GM18517 (cell line): ENCODE measurements around the gene RHBDF1.
"Not testable (repeated sequence)": the region's sequence is repeated elsewhere in the genome, so short reads cannot be mapped to it uniquely, and the experiment has no call there.

ENCODE experiments used
- ATAC-seq: cut with Tn5 transposase; IDR thresholded peaks from one replicate; pipeline ENCODE4 v1.9.1; 2021; ENCODE audit warnings: mild to moderate bottlenecking, moderate library complexity; ENCODE audit not compliant: unreplicated experiment

RHBDF1 gene

DNA sequence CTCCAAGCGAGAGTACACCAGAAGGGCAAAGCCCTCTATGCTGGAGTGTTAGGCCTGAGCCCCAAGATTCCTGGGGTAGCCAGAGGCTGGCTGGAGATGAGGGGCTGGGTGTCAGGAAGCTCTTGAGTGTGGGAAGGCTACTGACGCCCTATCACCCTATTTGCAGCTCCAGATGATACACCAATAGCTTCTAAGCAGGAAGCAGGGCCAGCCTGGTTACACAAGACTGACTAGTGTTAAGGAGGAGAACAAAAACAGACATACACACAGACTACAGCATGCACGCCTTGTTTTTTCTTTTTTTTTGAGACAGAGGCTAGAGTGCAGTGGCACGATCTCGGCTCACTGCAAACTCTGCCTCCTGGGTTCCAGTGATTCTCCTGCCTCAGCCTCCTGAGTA is 34.9 kb downstream of the RHBDF1 start:
- ATAC-seq = no peak

DNA sequence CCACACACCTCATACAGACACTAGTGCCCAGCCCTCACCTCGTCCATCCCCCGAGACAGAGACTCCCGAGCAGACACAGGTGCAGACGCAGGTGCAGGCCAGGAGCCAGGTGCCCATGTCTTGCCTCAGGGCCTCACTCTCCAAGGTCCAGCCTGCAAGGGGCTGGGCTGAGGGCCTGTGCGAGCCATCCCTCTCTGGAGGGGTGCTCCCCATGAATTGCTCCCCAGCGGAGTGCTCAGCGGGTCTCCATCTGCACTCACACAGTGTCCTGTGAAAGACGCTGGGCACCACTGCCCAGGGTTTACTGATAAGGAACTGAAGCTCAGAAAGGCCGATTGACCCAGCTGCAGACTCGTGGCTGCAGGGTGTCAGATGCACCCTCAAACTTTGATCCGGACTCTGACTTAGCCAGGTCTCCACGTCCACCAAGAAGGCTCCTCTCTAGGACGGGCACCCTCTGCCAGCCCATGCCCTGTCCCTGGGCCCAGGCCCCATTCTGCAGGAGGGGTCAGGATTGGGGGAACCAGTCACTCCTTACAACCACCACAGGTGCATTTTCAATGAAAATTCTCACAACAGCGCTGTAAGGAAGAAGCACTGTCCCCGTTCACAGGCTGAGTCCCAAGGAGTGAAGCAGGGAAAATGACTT is 36.0 kb downstream of the RHBDF1 start:
- no peak for ATAC-seq

DNA sequence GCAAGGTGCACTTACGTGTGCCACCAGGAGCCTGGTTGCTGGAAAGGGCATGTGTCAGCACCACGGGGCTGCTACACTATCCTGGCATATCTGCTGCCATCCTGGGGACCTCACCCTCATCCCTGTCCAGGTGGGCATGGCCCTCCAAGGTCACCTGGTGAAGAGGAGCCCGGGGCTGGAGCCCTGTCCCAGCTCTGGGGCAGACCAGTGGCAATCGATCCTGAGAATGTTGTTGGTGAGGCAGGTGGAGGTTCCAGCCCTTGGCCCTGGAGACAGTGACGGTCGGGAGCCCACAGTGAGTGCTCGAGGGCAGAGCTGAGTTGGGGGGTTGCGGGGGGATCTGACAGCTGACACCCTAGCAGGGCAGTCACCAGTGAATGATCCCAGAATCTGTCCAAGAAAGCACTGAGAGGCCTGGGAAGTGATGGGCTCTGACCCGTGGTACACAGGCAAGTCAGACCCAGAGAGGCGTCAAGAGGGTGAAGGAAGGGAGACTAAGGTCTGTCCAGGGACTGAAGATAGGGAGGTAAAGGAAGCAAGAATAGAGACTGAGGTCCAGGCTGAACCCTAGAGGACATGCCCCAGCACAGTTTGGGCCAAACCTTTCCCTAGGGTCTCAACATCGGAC is 36.6 kb downstream of the RHBDF1 start:
- no peak for ATAC-seq

DNA sequence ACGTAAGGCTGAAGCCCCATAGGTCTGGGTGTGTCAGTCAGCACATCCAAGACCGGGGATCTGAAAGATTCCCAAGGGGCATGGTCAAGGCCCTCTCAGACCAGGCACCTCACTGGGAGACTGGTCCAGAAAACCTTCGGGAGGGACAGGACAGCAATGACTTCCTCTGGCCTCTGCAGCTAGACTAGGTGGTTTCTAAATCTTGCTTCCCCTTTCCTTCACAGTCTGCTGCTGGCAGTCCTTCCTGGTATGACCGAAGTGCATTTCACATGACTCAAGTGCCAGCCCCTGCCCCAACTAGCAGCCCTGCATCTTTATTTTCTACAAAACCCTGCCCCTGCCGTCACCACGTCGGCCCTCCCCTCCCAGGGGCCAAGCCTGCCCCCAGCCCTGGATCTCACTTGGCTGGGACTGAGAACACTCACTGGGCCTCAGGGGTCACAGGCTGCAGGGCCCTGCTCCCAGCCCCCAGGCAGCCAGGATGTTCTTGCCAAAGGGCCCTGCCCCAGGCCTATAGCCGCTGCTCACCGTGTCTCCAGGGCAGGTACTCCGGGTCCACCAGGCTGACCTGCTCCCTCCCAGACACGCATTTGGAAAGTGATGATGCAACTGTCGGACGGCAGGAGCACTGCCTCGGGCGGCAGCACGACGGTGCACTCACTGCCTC is 37.3 kb downstream of the RHBDF1 start:
- no peak for ATAC-seq

DNA sequence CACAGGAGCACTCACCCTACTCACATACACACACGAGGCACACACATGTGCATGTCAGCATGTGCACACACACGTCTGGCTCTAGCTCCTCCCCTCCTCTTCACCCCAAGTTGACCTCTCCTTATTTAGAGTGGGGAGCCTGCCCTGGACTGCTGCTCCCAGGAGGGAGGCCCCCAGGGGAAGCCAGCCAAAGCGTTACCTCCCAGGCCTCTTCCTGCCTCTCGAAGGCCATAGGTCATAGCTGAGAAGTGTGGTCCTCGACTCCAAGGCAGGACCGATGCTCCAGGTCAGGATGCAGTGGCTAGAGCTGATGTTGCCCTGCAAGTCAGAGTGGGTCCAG is 37.8 kb downstream of the RHBDF1 start:
- no peak for ATAC-seq

DNA sequence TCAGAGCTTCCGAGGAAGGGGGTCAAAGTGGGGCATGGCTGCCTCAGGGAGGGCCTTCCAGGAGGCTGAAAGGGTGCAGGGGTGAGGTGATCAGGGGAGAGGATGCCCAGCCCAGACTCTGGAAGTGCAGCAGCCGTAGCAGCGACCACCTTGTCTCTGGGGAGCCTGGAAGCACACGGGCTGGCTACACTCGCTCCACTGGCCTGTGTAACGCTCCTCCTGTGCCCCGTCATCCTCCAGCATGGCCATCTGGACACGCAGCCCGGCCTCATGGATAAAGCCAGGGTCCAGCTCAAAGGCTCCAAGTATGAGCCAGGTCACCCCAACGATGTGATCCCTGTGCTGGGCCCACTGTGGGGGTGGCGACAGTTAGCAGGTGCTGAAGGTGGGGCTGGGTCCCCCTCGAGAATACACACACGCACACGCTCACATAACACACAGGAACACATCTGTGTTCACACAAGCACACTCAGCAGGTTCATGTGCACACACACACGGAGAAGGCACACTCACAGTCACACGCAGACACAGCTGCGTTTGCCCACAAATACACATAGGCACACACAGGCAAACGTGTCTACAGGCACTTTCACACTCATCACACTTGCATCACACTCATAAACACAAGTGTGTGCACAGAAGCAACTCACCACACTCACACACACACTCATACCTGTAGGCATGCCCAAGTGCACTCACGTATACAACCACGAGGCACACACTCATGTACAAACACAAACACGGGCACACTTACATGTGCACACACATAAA is 38.4 kb downstream of the RHBDF1 start:
- no peak for ATAC-seq

DNA sequence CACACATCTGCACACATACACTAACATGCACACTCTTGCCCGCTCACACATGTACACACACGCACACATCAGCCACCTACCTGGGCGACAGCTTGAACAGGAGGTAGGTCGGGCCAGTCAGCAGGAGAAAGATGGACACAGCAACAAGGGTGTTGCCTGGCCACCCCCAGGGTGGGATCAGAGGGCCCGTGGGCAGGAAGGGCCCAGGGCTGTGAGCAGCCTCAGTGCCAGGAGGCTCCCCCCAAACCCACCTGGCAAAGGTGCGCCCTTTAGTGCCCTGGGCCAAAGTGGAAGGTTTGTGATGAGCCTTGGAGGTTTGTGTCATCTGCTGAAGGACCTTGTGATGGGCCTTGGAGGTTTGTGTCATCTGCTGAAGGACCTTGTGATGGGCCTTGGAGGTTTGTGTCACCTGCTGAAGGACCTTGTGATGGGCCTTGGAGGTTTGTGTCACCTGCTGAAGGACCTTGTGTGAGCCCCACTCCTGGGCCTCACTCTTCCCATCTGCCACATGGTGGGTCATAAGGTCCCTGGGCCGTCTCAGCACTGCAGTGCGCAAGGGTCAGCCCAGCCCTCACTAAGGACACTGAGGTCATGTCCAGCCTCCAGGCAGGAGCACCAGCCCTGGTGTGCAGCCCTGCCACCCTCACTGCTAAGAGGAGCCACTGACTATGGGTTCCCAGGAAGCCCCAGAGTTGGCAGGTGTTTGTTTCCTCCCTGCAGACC is 39.1 kb downstream of the RHBDF1 start:
- not testable (repeated sequence) for ATAC-seq

DNA sequence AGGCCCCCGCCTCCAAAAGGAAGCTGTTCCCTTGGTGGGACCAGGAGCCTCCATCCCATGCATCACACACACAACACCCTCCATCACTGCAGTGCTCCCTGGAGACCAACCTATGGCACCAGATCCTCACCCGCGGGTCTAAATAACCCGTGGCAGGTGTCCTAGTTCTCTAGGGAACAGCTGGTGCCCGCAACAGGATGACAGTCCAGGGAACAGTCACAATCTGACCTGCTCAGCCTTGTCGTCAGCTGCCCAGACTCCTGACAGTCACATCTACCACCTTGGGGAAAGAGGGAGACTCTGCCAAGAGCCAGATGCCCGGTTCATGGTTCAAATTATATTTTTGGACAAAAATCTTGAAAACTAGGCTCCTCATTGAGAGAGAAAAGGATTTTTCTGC is 41.8 kb downstream of the RHBDF1 start:
- not testable (repeated sequence) for ATAC-seq

DNA sequence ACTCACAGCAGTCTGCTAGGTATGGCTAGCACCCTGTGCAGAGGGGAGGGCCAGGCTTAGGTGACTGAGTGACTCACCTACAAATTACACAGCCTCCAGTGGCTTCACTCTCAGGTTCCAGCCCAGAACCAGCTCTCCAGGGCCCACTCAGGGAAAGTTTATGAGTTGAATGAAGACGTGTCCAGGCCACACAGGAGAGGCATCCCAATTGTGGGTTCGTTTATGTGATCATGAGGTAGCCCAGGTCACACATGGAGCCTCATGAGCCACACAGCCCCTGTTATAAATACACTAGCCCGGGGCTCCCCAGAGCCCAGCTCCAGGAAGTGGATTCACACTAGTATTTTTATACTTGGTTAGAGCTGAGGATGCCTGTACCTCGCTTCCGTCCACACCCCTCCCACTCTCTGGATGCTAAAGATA is 46.5 kb downstream of the RHBDF1 start:
- not testable (repeated sequence) for ATAC-seq

DNA sequence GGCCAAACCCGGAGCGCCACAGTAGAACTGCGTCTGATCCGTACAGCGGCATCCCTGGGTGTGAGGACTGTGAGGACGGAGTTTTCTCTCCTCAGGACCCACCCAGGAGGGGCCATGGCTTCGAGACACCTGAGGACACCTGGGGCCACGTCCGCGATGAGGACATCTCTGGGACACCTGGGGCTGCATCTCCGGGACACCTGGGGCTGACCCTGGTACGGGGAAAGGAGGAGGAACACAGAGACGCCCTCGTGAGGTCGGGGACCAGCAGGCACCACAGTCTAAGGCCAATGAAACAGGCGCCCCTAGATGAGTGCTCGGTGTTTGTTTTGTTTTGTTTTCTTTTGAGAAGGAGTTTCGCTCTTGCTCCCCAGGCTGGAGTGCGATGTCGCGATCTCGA is 48.3 kb downstream of the RHBDF1 start:
- ATAC-seq = not testable (repeated sequence)

DNA sequence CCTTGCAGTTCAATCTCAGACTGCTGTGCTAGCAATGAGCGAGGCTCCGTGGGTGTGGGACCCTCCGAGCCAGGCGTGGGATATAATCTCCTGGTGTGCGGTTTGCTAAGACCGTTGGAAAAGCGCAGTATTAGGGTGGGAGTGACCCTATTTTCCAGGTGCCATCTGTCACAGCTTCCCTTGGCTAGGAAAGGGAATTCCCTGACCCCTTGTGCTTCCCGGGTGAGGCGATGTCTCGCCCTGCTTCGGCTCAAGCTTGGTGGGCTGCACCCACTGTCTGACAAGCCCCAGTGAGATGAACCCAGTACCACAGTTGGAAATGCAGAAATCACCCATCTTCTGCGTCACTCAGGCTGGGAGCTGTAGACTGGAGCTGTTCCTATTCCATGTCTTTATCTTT is 51.5 kb downstream of the RHBDF1 start:
- not testable (repeated sequence) for ATAC-seq

DNA sequence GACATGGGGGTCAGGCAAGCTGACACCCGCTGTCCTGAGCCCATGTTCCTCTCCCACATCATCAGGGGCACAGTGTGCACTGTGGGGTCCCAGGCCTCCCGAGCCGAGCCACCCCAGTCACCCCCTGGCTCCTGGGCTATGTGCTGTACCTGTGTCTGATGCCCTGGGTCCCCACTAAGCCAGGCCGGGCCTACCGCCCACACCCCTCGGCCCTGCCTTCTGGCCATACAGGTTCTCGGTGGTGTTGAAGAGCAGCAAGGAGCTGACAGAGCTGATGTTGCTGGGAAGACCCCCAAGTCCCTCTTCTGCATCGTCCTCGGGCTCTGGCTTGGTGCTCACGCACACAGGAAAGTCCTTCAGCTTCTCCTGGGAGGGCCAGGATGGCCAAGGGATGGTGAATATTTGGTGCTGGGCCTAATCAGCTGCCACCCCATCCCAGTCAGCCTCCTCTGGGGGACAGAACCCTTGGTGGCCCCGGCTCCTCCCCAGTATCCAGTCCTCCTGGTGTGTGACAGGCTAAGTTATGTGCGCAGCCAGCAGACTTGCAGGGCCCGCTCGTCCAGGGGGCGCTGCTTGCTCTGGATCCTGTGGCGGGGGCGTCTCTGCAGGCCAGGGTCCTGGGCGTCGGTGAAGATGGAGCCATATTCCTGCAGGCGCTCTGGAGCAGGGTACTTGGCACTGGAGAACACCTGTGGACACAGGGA is 55.2 kb downstream of the RHBDF1 start:
- ATAC-seq = not testable (repeated sequence)

DNA sequence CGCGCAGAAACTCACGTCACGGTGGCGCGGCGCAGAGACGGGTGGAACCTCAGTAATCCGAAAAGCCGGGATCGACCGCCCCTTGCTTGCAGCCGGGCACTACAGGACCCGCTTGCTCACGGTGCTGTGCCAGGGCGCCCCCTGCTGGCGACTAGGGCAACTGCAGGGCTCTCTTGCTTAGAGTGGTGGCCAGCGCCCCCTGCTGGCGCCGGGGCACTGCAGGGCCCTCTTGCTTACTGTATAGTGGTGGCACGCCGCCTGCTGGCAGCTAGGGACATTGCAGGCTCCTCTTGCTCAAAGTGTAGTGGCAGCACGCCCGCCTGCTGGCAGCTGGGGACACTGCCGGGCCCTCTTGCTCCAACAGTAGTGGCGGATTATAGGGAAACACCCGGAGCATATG is 61.7 kb downstream of the RHBDF1 start:
- ATAC-seq = not testable (repeated sequence)

DNA sequence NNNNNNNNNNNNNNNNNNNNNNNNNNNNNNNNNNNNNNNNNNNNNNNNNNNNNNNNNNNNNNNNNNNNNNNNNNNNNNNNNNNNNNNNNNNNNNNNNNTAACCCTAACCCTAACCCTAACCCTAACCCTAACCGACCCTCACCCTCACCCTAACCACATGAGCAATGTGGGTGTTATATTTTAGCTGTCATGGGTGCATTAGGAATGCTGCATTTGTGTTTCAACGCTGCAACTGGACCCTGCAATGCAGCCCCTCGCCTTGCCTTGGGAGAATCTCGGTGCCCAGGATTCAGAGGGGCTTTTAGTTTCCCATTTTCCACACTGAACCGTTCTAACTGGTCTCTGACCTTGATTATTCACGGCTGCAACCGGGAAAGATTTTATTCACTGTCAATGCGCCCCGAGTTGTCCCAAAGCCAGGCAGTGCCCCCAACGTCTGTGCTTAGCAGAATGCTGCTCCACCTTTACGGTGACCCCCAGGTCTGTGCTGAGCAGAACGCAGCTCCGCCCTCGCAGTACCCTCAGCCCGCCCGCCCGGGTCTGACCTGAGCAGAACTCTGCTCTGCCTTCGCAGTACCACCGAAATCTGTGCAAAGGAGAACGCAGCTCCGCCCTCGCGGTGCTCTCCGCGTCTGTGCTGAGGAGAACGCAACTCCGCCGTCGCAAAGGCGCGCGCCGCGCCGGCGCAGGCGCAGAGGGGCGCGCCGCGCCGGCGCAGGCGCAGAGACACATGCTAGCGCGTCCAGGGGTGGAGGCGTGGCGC is 62.3 kb downstream of the RHBDF1 start:
- ATAC-seq = no peak
